Measurements from ENCODE around the gene DTX1.

Gene DTX1

DNA sequence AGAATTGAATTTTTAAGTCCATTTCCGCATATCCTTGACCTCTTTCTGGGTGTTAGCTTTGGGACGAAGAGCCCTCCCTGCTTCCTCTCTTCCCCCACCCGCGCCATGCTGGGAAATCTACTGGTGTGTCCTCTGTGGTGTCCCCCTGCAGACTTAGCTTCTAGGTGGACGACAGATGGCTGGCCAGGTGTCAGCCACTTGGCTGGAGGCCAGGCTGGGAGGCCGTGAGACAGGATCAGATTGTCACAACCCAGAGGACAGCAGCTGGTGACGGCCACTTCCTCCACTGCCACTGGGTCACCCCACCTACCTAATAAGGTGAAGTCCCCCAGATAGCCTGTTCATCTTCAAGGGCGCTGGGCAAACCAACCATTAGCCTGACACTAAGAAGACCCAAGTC lies 13.3 kb upstream of the DTX1 start:
- 78% methylated on average over 5 of the region's 8 CpGs for WGBS (ENCODE audit: insufficient coverage)
- CTCF ChIA-PET: interaction anchor here (1.1 kb wide), 1 partner anchor 131 kb away, joined by 3 read pairs; no protein-coding TSS in a partner anchor
- Histone ChIP-seq H3K4me1 (ENCODE audit: control extremely low read depth in 1 of 4, control insufficient read depth in 4 of 4, insufficient read depth in 4 of 4, low read length in 3 of 4) (peaks cover 0 to 4% (median 0%) of the 10 kb centered on the region in 4 experiments), H3K4me3 (ENCODE audit: control insufficient read depth in 1 of 7, extremely low read depth in 1 of 7, insufficient read depth in 4 of 7, low read depth in 2 of 7, low read length in 6 of 7) (no peak overlapping the region), H3K27me3 (replicated peaks in 2 of 5; ENCODE audit: control insufficient read depth in 4 of 5, insufficient read depth in 5 of 5, low read length in 4 of 5) (peaks cover 0 to 2% (median 0%) of the 10 kb centered on the region in 5 experiments), H3K9me3 (ENCODE audit: control extremely low read depth in 1 of 5, control insufficient read depth in 4 of 5, insufficient read depth in 2 of 5, low read depth in 1 of 5, low read length in 4 of 5) (peaks cover 0 to 2% (median 0%) of the 10 kb centered on the region in 5 experiments), H3K27ac (ENCODE audit: insufficient read depth in 1 of 2, low read depth in 1 of 2, low read length in 2 of 2, poor library complexity in 1 of 2, severe bottlenecking in 2 of 2) (no peak overlapping the region), H3K36me3 (ENCODE audit: control insufficient read depth in 4 of 4, insufficient read depth in 4 of 4, low read length in 3 of 4) (no peaks in the 10 kb centered on the region)
- no peak for DNase-seq
- POLR2A ChIA-PET: interaction anchor here (0.6 kb wide), 1 partner anchor 1111 kb away, joined by 3 read pairs; no protein-coding TSS in a partner anchor

DNA sequence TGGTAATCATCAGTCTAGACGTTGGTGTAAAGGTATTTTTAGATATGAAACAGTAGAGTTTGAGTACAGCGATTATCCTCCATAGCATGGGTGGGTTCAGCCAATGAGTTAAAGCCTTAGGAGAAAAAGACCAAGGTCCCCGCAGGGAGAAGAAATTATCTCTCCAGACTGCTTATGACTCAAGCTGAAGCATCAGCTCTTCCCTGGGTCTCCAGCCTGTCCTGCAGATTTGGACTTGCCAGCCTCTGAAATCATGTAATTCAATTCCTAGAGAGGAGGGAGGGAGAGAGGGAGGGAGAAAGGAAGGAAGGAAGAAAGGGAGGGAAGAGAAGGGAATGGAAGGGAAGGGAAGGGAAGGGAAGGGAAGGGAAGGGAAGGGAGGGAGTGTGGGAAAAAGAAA lies 12.0 kb upstream of the DTX1 start:
- Histone ChIP-seq H3K36me3 (ENCODE audit: control insufficient read depth in 4 of 4, insufficient read depth in 4 of 4, low read length in 3 of 4) (no peaks in the 10 kb centered on the region), H3K9me3 (ENCODE audit: control extremely low read depth in 1 of 5, control insufficient read depth in 4 of 5, insufficient read depth in 2 of 5, low read depth in 1 of 5, low read length in 4 of 5) (no peaks in the 10 kb centered on the region), H3K4me3 (ENCODE audit: control insufficient read depth in 1 of 7, extremely low read depth in 1 of 7, insufficient read depth in 4 of 7, low read depth in 2 of 7, low read length in 6 of 7) (no peak overlapping the region), H3K4me1 (ENCODE audit: control extremely low read depth in 1 of 4, control insufficient read depth in 4 of 4, insufficient read depth in 4 of 4, low read length in 3 of 4) (peaks cover 0 to 4% (median 0%) of the 10 kb centered on the region in 4 experiments), H3K27ac (ENCODE audit: insufficient read depth in 1 of 2, low read depth in 1 of 2, low read length in 2 of 2, poor library complexity in 1 of 2, severe bottlenecking in 2 of 2) (no peak overlapping the region), H3K27me3 (replicated peaks in 2 of 5; ENCODE audit: control insufficient read depth in 4 of 5, insufficient read depth in 5 of 5, low read length in 4 of 5) (peaks cover 0 to 2% (median 0%) of the 10 kb centered on the region in 5 experiments)
- WGBS (ENCODE audit: insufficient coverage): 85% methylated on average over 3 of the region's 3 CpGs
- DNase-seq: no peak
- CTCF ChIA-PET: interaction anchor here (0.6 to 2.2 kb wide), 6 partner anchors 11 to 59 kb away, joined by 3 to 6 read pairs (median 3); partner anchors contain the start of gene DTX1
- POLR2A ChIA-PET: no interaction called here

- Histone ChIP-seq H3K27ac (ENCODE audit: insufficient read depth in 1 of 2, low read depth in 1 of 2, low read length in 2 of 2, poor library complexity in 1 of 2, severe bottlenecking in 2 of 2) (no peak overlapping the region), H3K9me3 (ENCODE audit: control extremely low read depth in 1 of 5, control insufficient read depth in 4 of 5, insufficient read depth in 2 of 5, low read depth in 1 of 5, low read length in 4 of 5) (no peaks in the 10 kb centered on the region), H3K36me3 (ENCODE audit: control insufficient read depth in 4 of 4, insufficient read depth in 4 of 4, low read length in 3 of 4) (no peaks in the 10 kb centered on the region), H3K27me3 (replicated peaks in 2 of 5; ENCODE audit: control insufficient read depth in 4 of 5, insufficient read depth in 5 of 5, low read length in 4 of 5) (peaks cover 0 to 2% (median 0%) of the 10 kb centered on the region in 5 experiments), H3K4me3 (ENCODE audit: control insufficient read depth in 1 of 7, extremely low read depth in 1 of 7, insufficient read depth in 4 of 7, low read depth in 2 of 7, low read length in 6 of 7) (no peak overlapping the region), H3K4me1 (ENCODE audit: control extremely low read depth in 1 of 4, control insufficient read depth in 4 of 4, insufficient read depth in 4 of 4, low read length in 3 of 4) (peaks cover 0 to 14% (median 5%) of the 10 kb centered on the region in 4 experiments)
- WGBS (ENCODE audit: insufficient coverage): 0% methylated on average over 4 of the region's 6 CpGs
- CTCF ChIA-PET: interaction anchor here (0.9 to 4.5 kb wide), 28 partner anchors 9 to 130 kb away, joined by 3 to 76 read pairs (median 6); partner anchors contain the start of gene RASAL1
- POLR2A ChIA-PET: interaction anchor here (0.6 to 1.0 kb wide), 2 partner anchors 30 to 51 kb away, joined by 3 read pairs; no protein-coding TSS in a partner anchor
- peak; percentile 64 to 81 (median 73) for DNase-seq
Measured at GRCh38 chr12:113048716-113049127, 7.8 kb upstream of the DTX1 start.

DNA sequence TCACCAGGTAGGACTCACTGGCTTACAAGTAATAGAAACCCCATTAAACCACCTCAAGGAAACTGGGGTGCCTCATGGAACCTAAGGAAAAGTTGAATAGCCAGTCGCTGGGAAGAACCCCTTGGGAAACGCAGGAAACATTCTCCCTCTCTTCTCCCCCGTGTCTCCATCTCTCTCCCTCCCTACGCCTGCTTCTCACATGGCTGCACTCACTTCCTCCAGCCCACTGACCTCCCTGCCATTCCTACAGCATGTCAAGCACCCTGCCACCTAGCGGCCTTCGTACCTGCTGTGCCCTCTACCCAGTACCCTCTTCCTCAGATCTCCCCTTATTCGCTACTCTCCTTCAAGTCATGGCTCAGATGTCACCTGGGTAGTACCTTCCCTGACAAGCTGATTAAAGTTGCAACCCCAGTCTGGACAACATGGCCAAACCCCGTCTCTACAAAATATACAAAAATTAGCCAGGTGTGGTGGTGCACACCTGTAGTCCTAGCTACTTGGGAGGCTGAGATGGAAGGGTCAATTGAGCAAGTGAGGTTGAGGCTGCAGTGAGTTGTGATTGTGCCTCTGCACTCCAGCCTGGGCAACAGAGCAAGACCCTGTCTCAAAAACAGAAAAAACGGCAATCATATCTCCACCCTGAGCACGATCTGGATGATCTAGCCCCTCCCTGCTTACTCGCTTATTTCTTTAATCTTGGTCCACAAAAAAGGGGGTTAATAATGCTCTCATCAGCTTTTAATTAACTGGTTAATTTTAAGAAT lies 6.4 kb upstream of the DTX1 start:
- Histone ChIP-seq H3K9me3 (ENCODE audit: control extremely low read depth in 1 of 5, control insufficient read depth in 4 of 5, insufficient read depth in 2 of 5, low read depth in 1 of 5, low read length in 4 of 5) (no peaks in the 10 kb centered on the region), H3K36me3 (ENCODE audit: control insufficient read depth in 4 of 4, insufficient read depth in 4 of 4, low read length in 3 of 4) (no peaks in the 10 kb centered on the region), H3K27me3 (replicated peaks in 2 of 5; ENCODE audit: control insufficient read depth in 4 of 5, insufficient read depth in 5 of 5, low read length in 4 of 5) (peaks cover 0 to 11% (median 0%) of the 10 kb centered on the region in 5 experiments), H3K4me3 (ENCODE audit: control insufficient read depth in 1 of 7, extremely low read depth in 1 of 7, insufficient read depth in 4 of 7, low read depth in 2 of 7, low read length in 6 of 7) (no peak overlapping the region), H3K4me1 (ENCODE audit: control extremely low read depth in 1 of 4, control insufficient read depth in 4 of 4, insufficient read depth in 4 of 4, low read length in 3 of 4) (peaks cover 0 to 14% (median 5%) of the 10 kb centered on the region in 4 experiments), H3K27ac (ENCODE audit: insufficient read depth in 1 of 2, low read depth in 1 of 2, low read length in 2 of 2, poor library complexity in 1 of 2, severe bottlenecking in 2 of 2) (no peak overlapping the region)
- DNase-seq: peak; percentile 14 to 44 (median 40)
- WGBS (ENCODE audit: insufficient coverage): 64% methylated on average over 10 of the region's 11 CpGs
- ChIA-PET CTCF (interaction anchor here (0.7 to 4.5 kb wide), 9 partner anchors 9 to 123 kb away, joined by 3 to 76 read pairs (median 16); no protein-coding TSS in a partner anchor), POLR2A (no interaction called here)

DNA sequence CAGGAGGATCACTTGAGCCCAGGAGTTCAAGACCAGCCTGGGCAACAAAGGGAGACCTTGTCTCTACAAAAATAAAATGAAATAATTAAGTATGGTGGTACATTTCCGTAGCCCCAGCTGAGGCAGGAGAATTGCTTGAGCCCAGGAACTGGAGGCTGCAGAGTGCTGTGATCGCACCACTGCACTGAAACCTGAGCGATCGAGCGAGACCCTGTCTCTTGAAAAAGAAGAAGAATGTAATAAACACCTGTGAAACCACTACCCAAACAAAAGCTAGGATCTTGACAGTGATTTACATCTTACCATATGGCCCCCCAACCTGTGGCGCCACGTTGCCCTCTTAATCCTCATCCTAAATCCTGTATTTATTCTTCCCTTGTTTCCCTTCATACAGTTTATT lies 5.7 kb upstream of the DTX1 start:
- no peak overlapping the region for H3K4me3 ChIP-seq (ENCODE audit: control insufficient read depth in 1 of 7, extremely low read depth in 1 of 7, insufficient read depth in 4 of 7, low read depth in 2 of 7, low read length in 6 of 7)
- POLR2A ChIA-PET: no interaction called here
- DNase-seq: peak in 1 of 3 donors; percentile 22
- H3K4me1 ChIP-seq (ENCODE audit: control extremely low read depth in 1 of 4, control insufficient read depth in 4 of 4, insufficient read depth in 4 of 4, low read length in 3 of 4): peaks cover 0 to 14% (median 5%) of the 10 kb centered on the region in 4 experiments
- CTCF ChIA-PET: interaction anchor here (0.7 to 4.5 kb wide), 10 partner anchors 10 to 122 kb away, joined by 3 to 76 read pairs (median 13); no protein-coding TSS in a partner anchor
- H3K9me3 ChIP-seq (ENCODE audit: control extremely low read depth in 1 of 5, control insufficient read depth in 4 of 5, insufficient read depth in 2 of 5, low read depth in 1 of 5, low read length in 4 of 5): no peaks in the 10 kb centered on the region
- WGBS (ENCODE audit: insufficient coverage): 86% methylated on average over 6 of the region's 7 CpGs
- no peaks in the 10 kb centered on the region for H3K36me3 ChIP-seq (ENCODE audit: control insufficient read depth in 4 of 4, insufficient read depth in 4 of 4, low read length in 3 of 4)
- H3K27me3 ChIP-seq (replicated peaks in 2 of 5; ENCODE audit: control insufficient read depth in 4 of 5, insufficient read depth in 5 of 5, low read length in 4 of 5): peaks cover 0 to 17% (median 5%) of the 10 kb centered on the region in 5 experiments
- no peak overlapping the region for H3K27ac ChIP-seq (ENCODE audit: insufficient read depth in 1 of 2, low read depth in 1 of 2, low read length in 2 of 2, poor library complexity in 1 of 2, severe bottlenecking in 2 of 2)

- Histone ChIP-seq H3K36me3 (ENCODE audit: control insufficient read depth in 4 of 4, insufficient read depth in 4 of 4, low read length in 3 of 4) (no peaks in the 10 kb centered on the region), H3K4me3 (ENCODE audit: control insufficient read depth in 1 of 7, extremely low read depth in 1 of 7, insufficient read depth in 4 of 7, low read depth in 2 of 7, low read length in 6 of 7) (no peak overlapping the region), H3K27ac (ENCODE audit: insufficient read depth in 1 of 2, low read depth in 1 of 2, low read length in 2 of 2, poor library complexity in 1 of 2, severe bottlenecking in 2 of 2) (no peak overlapping the region), H3K27me3 (replicated peaks in 2 of 5; ENCODE audit: control insufficient read depth in 4 of 5, insufficient read depth in 5 of 5, low read length in 4 of 5) (peaks cover 0 to 27% (median 11%) of the 10 kb centered on the region in 5 experiments), H3K4me1 (ENCODE audit: control extremely low read depth in 1 of 4, control insufficient read depth in 4 of 4, insufficient read depth in 4 of 4, low read length in 3 of 4) (peaks cover 0 to 16% (median 9%) of the 10 kb centered on the region in 4 experiments), H3K9me3 (ENCODE audit: control extremely low read depth in 1 of 5, control insufficient read depth in 4 of 5, insufficient read depth in 2 of 5, low read depth in 1 of 5, low read length in 4 of 5) (no peaks in the 10 kb centered on the region)
- ChIA-PET POLR2A (no interaction called here), CTCF (interaction anchor here (0.7 to 4.5 kb wide), 10 partner anchors 12 to 357 kb away, joined by 3 to 76 read pairs (median 6); no protein-coding TSS in a partner anchor)
- no peak for DNase-seq
- WGBS (ENCODE audit: insufficient coverage): 92% methylated on average over 3 of the region's 4 CpGs
Measured at GRCh38 chr12:113051759-113052158, 4.8 kb upstream of the DTX1 start.

Data from common myeloid progenitor, CD34-positive (primary cell).